Central memory CD8-positive, alpha-beta T cell (primary cell): Measurements from ENCODE around the gene ANKRD33B.

Experiments
- ATAC-seq: fragments of 150-1000 bp; cut with Tn5 transposase; replicated peaks from 2 replicates; pipeline ENCODE4 v1.10.0; 2022; ENCODE audit warnings: mild to moderate bottlenecking, moderate FRiP score, moderate number of reproducible peaks; ENCODE audit not compliant: poor library complexity, severe bottlenecking; ENCODE audit errors: extremely low read depth
- DNase-seq, 2 donors: peaks; one replicate each; pipeline ENCODE4 v3.0.0; 2021; ENCODE audit warnings: low spot score in 2 of 2
- H3K27ac Mint-ChIP-seq: one replicate; pipeline ENCODE4 v1.8.0; 2022; ENCODE audit warnings: low read depth, mild to moderate bottlenecking, moderate library complexity, mixed read lengths
- H3K27me3 Mint-ChIP-seq: one replicate; pipeline ENCODE4 v1.8.0; 2022; ENCODE audit warnings: mixed read lengths
- H3K36me3 Mint-ChIP-seq: one replicate; pipeline ENCODE4 v1.8.0; 2022; ENCODE audit warnings: mild to moderate bottlenecking, moderate library complexity, mixed read lengths; ENCODE audit not compliant: insufficient read depth
- H3K4me1 Mint-ChIP-seq: one replicate; pipeline ENCODE4 v1.8.0; 2022; ENCODE audit warnings: mixed read lengths
- H3K4me3 Mint-ChIP-seq: one replicate; pipeline ENCODE4 v1.8.0; 2022; ENCODE audit warnings: mild to moderate bottlenecking, moderate library complexity, mixed read lengths
- H3K9me3 Mint-ChIP-seq: one replicate; pipeline ENCODE4 v1.8.0; 2022; ENCODE audit warnings: mixed read lengths

ANKRD33B gene

GRCh38 chr5:10675177-10675700 is 111.4 kb downstream of the ANKRD33B start:
- Mint-ChIP-seq H3K27me3 (no peaks in the 10 kb centered on the region), H3K36me3 (peaks cover 11% of the 10 kb centered on the region), H3K27ac (no peak overlapping the region)

GRCh38 chr5:10676224-10676623 is 112.4 kb downstream of the ANKRD33B start:
- no peak overlapping the region for H3K4me3 Mint-ChIP-seq
- no peak for DNase-seq
- peaks cover 11% of the 10 kb centered on the region for H3K9me3 Mint-ChIP-seq
- peaks cover 11% of the 10 kb centered on the region for H3K36me3 Mint-ChIP-seq
- H3K4me1 Mint-ChIP-seq = no peaks in the 10 kb centered on the region
- no peak overlapping the region for H3K27ac Mint-ChIP-seq
- H3K27me3 Mint-ChIP-seq = no peaks in the 10 kb centered on the region
- ATAC-seq = no peak

More at GRCh38 chr5:10675177-10675700, 111.4 kb downstream of the ANKRD33B start:
- Mint-ChIP-seq H3K4me1 (no peaks in the 10 kb centered on the region), H3K9me3 (peaks cover 11% of the 10 kb centered on the region), H3K4me3 (no peak overlapping the region)
- DNase-seq (no peak), ATAC-seq (no peak)

GRCh38 chr5:10676946-10677345 is 113.1 kb downstream of the ANKRD33B start:
- H3K4me1 Mint-ChIP-seq = peaks cover under 1% of the 10 kb centered on the region
- ATAC-seq = no peak
- H3K27ac Mint-ChIP-seq = no peak overlapping the region
- peaks cover 11% of the 10 kb centered on the region for H3K36me3 Mint-ChIP-seq
- no peaks in the 10 kb centered on the region for H3K27me3 Mint-ChIP-seq
- no peak overlapping the region for H3K4me3 Mint-ChIP-seq
- peaks cover 11% of the 10 kb centered on the region for H3K9me3 Mint-ChIP-seq
- DNase-seq = no peak

DNA sequence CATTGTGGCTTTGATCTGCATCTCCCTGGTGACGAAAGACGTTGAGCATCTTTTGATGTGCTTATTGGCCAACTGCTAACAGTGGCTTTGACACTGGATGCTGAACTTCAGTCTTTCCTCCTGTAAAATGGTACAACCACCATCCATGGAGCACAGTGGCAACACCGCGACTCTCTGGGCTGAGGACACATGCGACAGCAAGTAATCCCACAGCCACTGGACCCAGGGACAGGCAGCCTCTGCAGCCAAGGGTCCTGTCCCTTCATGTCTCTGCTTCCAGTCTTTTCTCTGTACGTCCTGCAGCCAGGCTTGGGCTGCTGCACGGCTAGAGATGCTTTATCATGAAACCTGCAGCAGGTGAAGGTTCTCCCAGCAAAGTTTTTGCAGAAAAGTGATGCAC is 113.7 kb downstream of the ANKRD33B start:
- no peak for DNase-seq
- H3K4me1 Mint-ChIP-seq = peaks cover 7% of the 10 kb centered on the region
- H3K27me3 Mint-ChIP-seq = no peaks in the 10 kb centered on the region
- no peak for ATAC-seq
- H3K36me3 Mint-ChIP-seq = peaks cover 14% of the 10 kb centered on the region
- H3K9me3 Mint-ChIP-seq = peaks cover 11% of the 10 kb centered on the region
- H3K27ac Mint-ChIP-seq = no peak overlapping the region
- no peak overlapping the region for H3K4me3 Mint-ChIP-seq

DNA sequence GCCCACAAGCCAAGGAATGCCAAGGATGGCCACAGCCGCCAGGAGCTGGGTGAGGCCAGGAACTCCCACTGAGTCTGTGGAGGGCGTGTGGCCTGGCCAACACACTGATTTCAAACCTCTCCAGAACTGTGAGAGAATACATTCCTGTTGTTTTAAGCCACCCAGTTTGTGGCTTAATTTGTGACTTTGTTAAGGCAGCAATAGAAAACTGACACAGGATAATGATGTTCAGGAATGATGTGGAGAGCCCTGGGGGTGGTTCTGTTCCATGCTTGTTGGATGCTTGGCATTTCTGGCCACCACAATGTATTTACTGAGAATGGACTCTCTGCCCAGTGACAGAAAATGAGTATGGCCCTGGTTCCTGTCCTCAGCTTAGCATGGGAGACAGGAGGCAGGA is 114.4 kb downstream of the ANKRD33B start:
- H3K27ac Mint-ChIP-seq = no peak overlapping the region
- peaks cover 8% of the 10 kb centered on the region for H3K4me1 Mint-ChIP-seq
- H3K36me3 Mint-ChIP-seq = peaks cover 15% of the 10 kb centered on the region
- no peak overlapping the region for H3K4me3 Mint-ChIP-seq
- ATAC-seq (no peak), DNase-seq (no peak)
- no peaks in the 10 kb centered on the region for H3K27me3 Mint-ChIP-seq
- H3K9me3 Mint-ChIP-seq = peaks cover 11% of the 10 kb centered on the region

DNA sequence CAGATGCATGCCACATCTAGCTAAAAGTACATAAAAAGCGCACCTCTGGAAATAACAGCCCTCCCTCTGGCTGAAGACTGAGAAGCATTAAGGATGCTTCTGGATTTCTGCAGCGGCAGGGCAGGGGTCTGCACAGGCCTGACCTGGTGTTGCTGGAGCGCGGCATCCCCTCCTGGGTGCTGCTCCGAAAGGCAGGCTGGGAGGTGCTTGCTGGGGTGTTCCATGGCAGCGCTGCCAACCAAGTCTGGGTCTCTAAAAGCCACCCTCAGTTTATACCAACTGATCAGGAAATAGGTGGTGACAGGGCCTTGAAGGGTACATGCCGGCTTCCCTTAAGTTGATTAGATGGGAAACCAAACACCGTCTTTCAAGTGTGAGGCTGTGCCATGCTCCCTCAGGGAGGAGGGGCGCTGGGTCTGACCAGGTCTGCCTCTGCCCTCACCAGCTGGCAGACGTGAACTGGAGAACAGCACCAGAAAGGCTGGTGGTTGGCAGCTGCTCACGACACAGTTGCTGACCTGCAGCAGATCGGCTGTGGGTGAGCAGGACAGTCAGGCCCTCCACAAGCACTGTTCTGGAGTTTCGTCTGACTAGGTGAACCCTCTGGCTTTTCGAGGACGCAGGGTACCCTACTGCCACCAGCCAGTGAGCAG is 115.6 kb downstream of the ANKRD33B start:
- Mint-ChIP-seq H3K27me3 (no peaks in the 10 kb centered on the region), H3K27ac (no peak overlapping the region), H3K4me1 (peaks cover 8% of the 10 kb centered on the region), H3K4me3 (no peak overlapping the region), H3K36me3 (peaks cover 17% of the 10 kb centered on the region), H3K9me3 (peaks cover 11% of the 10 kb centered on the region)
- ATAC-seq (no peak), DNase-seq (no peak)

DNA sequence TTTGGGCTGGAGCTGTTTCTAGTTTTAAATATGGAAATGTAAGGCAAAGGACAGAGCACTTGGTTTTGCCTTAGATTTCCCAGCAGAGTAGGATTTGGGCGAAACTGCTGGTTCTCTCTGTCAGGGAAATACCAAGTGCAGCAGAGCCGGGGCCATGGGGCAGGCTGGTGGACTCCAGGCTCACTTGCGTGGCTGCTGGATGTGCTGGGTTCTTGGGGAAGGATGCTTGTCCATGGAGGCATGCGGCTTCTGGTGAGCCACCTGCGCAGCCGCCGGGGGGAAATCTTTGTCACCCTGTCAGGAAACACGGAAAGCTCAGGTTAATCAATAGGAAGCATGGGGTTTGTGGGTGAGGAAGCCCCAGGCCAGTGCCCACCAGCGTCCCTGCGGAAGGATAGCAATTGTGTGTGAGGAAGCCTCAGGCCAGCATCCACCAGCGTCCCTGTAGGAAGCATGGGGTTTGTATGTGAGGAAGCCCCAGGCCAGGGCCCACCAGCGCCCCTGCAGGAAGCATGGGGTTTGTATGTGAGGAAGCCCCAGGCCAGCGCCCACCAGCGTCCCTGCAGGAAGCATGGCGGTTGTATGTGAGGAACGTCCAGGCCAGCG is 117.1 kb downstream of the ANKRD33B start:
- Mint-ChIP-seq H3K4me3 (no peak overlapping the region), H3K27me3 (no peaks in the 10 kb centered on the region), H3K36me3 (peaks cover 17% of the 10 kb centered on the region), H3K9me3 (peaks cover 11% of the 10 kb centered on the region), H3K4me1 (peaks cover 8% of the 10 kb centered on the region), H3K27ac (no peak overlapping the region)
- DNase-seq (no peak), ATAC-seq (no peak)

DNA sequence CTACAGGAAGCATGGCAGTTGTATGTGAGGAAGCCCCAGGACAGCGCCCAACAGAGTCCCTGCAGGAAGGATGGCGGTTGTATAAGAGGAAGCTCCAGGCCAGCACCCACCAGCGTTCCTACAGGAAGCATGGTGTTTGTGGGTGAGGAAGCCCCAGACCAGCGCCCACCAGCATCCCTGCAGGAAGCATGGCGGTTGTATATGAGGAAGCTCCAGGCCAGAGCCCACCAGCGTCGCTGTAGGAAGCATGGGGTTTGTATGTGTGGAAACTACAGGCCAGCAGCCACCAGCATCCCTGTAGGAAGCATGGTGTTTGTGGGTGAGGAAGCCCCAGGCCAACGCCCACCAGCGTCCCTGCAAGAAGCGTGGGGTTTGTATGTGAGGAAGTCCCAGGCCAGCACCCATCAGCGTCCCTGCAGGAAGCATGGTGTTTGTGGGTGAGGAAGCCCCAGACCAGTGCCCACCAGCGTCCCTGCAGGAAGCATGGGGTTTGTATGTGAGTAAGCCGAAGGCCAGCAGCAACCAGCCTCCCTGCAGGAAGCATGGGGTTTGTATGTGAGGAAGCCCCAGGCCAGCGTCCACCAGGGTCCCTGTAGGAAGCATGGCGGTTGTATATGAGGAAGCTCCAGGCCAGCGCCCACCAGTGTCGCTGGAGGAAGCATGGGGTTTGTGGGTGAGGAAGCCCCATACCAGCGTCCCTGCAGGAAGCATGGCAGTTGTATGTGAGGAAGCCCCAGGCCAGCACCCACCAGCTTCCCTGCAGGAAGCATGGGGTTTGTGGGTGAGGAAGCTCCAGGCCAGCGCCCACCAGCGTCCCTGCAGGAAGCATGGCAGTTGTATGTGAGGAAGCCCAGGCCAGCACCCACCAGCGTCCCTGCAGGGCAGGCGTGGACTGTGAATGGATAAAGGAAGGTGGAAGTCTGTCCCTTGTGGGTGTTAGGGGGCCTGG is 118.1 kb downstream of the ANKRD33B start:
- Mint-ChIP-seq H3K4me3 (no peak overlapping the region), H3K27me3 (no peaks in the 10 kb centered on the region), H3K9me3 (peaks cover 10% of the 10 kb centered on the region), H3K36me3 (peaks cover 16% of the 10 kb centered on the region), H3K4me1 (peaks cover 8% of the 10 kb centered on the region), H3K27ac (peak overlapping the region; percentile 19)
- DNase-seq (no peak), ATAC-seq (no peak)

GRCh38 chr5:10682801-10683525 is 119.1 kb downstream of the ANKRD33B start:
- H3K36me3 Mint-ChIP-seq = peaks cover 15% of the 10 kb centered on the region
- H3K4me1 Mint-ChIP-seq = peaks cover 8% of the 10 kb centered on the region
- H3K27me3 Mint-ChIP-seq = no peaks in the 10 kb centered on the region
- ATAC-seq (no peak), DNase-seq (no peak)
- H3K4me3 Mint-ChIP-seq = no peak overlapping the region
- no peak overlapping the region for H3K27ac Mint-ChIP-seq
- peaks cover under 1% of the 10 kb centered on the region for H3K9me3 Mint-ChIP-seq

DNA sequence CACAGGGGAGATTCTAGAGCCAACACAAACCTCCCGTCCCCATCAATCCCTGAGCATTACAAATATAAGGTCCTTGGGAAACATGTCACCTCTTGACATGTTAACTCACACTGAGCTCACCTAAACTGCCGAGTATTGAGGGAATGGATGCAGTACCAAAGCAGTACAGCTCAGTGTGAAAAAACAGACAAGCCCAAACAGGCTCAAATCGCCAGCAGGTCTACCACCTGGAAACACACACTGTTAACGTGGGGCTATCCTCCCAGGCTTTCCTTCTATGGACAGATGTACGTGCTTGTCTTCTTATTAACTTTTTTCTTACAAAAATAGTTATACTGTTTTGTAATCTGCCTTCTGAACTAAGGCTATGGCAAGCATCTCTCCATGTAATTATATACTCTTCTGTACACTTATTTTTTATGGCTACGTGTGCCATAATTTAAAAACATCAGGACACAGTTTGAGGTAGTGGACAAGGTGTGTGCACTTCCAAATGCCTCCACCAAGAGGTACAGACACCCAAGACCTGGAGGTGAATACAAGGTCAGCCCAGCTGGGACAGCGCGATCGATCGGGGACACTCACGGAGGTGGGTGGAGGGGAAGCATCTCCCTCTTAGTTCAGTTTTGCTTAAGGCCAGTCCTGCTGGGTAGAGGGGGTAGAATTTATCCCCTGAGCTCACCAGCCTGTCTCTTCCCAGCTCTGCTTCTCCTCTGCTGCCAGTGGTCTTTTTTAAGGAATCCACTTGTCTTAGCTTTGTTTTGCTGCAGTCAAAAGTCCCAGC is 120.6 kb downstream of the ANKRD33B start:
- H3K27me3 Mint-ChIP-seq = no peaks in the 10 kb centered on the region
- H3K4me1 Mint-ChIP-seq = peaks cover 8% of the 10 kb centered on the region
- no peak overlapping the region for H3K27ac Mint-ChIP-seq
- no peak overlapping the region for H3K4me3 Mint-ChIP-seq
- DNase-seq = no peak
- no peak for ATAC-seq
- no peaks in the 10 kb centered on the region for H3K9me3 Mint-ChIP-seq
- H3K36me3 Mint-ChIP-seq = peaks cover 10% of the 10 kb centered on the region

GRCh38 chr5:10685115-10685521 is 121.2 kb downstream of the ANKRD33B start:
- no peak overlapping the region for H3K27ac Mint-ChIP-seq
- DNase-seq = no peak
- no peak overlapping the region for H3K4me3 Mint-ChIP-seq
- no peaks in the 10 kb centered on the region for H3K27me3 Mint-ChIP-seq
- no peaks in the 10 kb centered on the region for H3K9me3 Mint-ChIP-seq
- ATAC-seq = no peak
- H3K4me1 Mint-ChIP-seq = peaks cover 8% of the 10 kb centered on the region
- H3K36me3 Mint-ChIP-seq = peaks cover 6% of the 10 kb centered on the region
